ENCODE results near the gene CABLES1.

DNA sequence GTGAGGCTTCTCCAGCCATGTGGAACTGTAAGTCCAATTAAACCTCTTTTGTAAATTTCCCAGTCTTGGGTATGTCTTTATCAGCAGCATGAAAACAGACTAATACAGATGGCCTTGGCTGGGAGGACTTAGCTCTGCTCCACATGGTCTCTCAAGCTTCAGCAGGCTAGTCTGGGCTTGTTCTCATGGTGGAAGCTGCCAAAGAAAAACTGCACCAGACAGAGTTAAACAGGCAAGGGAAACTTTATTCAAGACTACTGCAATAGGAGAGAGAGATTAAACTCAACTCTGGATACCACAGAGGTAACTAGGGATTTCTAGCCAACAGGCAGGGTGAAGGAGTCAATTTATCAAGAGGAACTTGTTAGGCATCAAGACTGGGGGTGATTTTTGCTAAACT is 142.1 kb downstream of the CABLES1 start:
- TF ChIP-seq POLR2A (IDR thresholded peaks at IDR 0.05), result no peak
- TF ChIP-seq, protein P1, sequence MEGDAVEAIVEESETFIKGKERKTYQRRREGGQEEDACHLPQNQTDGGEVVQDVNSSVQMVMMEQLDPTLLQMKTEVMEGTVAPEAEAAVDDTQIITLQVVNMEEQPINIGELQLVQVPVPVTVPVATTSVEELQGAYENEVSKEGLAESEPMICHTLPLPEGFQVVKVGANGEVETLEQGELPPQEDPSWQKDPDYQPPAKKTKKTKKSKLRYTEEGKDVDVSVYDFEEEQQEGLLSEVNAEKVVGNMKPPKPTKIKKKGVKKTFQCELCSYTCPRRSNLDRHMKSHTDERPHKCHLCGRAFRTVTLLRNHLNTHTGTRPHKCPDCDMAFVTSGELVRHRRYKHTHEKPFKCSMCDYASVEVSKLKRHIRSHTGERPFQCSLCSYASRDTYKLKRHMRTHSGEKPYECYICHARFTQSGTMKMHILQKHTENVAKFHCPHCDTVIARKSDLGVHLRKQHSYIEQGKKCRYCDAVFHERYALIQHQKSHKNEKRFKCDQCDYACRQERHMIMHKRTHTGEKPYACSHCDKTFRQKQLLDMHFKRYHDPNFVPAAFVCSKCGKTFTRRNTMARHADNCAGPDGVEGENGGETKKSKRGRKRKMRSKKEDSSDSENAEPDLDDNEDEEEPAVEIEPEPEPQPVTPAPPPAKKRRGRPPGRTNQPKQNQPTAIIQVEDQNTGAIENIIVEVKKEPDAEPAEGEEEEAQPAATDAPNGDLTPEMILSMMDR (IDR thresholded peaks at IDR 0.05), result no peak

Data from vagina (tissue), 2 donors.